ENCODE measurements around the gene RAB5IF.

RAB5IF gene

DNA sequence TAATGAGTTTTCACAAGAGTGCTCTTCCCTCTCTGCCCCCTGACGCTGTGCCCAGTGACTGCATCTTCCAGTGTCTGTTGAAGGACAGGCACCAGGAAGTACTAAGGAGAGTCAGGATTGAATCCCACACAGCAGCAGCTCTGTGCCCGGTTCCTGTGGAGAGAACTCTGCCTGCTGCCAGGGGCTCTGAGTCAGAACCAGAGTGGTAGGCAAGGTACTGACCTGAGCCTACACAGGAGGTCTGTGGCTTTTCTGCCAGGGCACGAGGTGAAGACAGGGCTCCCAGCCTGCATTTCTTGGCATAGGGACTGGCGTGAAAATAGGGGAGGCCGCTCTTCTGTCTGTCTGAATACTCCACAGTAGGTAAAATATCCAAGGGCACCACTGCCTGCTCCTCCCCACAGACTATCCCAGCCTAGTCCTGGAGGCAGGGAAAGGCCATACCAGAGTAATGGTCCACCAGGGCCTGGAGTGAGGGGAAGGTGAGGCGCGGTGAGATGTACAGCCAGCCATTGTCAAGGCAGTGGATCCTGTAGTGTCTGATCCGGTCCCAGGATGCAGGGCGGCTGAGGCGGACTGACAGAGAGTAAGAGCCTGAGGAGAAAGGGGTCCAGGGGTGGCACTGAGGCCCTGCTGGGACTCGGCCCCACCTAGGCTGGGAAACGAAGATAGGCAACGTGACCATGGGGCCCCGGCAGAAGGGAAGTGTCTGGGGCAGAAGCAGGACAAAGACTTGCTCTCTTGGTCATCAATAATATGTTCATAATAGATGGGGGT, 9.4 kb downstream of the RAB5IF start:
- intact Hi-C loops (cut with DNase I; ENCODE audit: low total_unique reads), result no loop called here
- TF ChIP-seq, protein P1, sequence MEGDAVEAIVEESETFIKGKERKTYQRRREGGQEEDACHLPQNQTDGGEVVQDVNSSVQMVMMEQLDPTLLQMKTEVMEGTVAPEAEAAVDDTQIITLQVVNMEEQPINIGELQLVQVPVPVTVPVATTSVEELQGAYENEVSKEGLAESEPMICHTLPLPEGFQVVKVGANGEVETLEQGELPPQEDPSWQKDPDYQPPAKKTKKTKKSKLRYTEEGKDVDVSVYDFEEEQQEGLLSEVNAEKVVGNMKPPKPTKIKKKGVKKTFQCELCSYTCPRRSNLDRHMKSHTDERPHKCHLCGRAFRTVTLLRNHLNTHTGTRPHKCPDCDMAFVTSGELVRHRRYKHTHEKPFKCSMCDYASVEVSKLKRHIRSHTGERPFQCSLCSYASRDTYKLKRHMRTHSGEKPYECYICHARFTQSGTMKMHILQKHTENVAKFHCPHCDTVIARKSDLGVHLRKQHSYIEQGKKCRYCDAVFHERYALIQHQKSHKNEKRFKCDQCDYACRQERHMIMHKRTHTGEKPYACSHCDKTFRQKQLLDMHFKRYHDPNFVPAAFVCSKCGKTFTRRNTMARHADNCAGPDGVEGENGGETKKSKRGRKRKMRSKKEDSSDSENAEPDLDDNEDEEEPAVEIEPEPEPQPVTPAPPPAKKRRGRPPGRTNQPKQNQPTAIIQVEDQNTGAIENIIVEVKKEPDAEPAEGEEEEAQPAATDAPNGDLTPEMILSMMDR (IDR thresholded peaks at IDR 0.05), result no peak

DNA sequence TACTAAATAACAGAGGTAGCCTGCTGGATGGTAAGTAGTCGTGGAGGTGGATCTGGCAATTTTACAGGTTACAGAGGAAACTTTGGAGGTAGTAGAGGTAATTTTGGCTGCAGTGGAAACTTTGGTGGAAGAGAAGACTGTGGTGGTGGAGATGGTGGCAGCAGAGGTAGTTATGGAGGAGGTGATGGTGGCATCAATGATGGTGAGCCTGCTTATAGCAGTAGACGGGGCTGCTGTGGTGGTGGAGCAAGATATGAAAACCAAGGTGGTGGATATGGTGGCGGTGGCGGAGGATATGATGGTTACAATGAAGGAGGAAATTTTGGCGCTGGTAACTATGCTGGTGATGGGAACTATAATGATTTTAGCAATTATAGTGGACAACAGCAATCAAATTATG, 15.3 kb downstream of the RAB5IF start:
- Histone ChIP-seq H3K27ac (no peak overlapping the region), H3K27me3 (no peaks in the 10 kb centered on the region), H3K36me3 (no peaks in the 10 kb centered on the region), H3K4me3 (no peak overlapping the region), H3K4me1 (no peaks in the 10 kb centered on the region), H3K9me3 (no peaks in the 10 kb centered on the region)
- intact Hi-C loops (cut with DNase I; ENCODE audit: low total_unique reads), result no loop called here
- DNase-seq, result no peak
- TF ChIP-seq, protein P1 (IDR thresholded peaks at IDR 0.05), result no peak

More for the DNA sequence above, 9.4 kb downstream of the RAB5IF start:
- Histone ChIP-seq H3K36me3 (peaks cover 42 to 55% (median 45%) of the 10 kb centered on the region in 3 donors), H3K27ac (no peak overlapping the region), H3K9me3 (no peaks in the 10 kb centered on the region), H3K27me3 (no peaks in the 10 kb centered on the region), H3K4me1 (no peaks in the 10 kb centered on the region), H3K4me3 (no peak overlapping the region)
- no peak for DNase-seq

- H3K4me1 ChIP-seq, result no peaks in the 10 kb centered on the region
- H3K9me3 ChIP-seq, result no peaks in the 10 kb centered on the region
- no peak overlapping the region for H3K27ac ChIP-seq
- TF ChIP-seq, protein P1 (IDR thresholded peaks at IDR 0.05), result no peak
- DNase-seq, result no peak
- no peak overlapping the region for H3K4me3 ChIP-seq
- intact Hi-C loops (cut with DNase I; ENCODE audit: low total_unique reads), result no loop called here
- H3K27me3 ChIP-seq, result no peaks in the 10 kb centered on the region
- H3K36me3 ChIP-seq, result no peaks in the 10 kb centered on the region
Observed at GRCh38 chr20:36623444-36623843, 17.9 kb downstream of the RAB5IF start.

DNA sequence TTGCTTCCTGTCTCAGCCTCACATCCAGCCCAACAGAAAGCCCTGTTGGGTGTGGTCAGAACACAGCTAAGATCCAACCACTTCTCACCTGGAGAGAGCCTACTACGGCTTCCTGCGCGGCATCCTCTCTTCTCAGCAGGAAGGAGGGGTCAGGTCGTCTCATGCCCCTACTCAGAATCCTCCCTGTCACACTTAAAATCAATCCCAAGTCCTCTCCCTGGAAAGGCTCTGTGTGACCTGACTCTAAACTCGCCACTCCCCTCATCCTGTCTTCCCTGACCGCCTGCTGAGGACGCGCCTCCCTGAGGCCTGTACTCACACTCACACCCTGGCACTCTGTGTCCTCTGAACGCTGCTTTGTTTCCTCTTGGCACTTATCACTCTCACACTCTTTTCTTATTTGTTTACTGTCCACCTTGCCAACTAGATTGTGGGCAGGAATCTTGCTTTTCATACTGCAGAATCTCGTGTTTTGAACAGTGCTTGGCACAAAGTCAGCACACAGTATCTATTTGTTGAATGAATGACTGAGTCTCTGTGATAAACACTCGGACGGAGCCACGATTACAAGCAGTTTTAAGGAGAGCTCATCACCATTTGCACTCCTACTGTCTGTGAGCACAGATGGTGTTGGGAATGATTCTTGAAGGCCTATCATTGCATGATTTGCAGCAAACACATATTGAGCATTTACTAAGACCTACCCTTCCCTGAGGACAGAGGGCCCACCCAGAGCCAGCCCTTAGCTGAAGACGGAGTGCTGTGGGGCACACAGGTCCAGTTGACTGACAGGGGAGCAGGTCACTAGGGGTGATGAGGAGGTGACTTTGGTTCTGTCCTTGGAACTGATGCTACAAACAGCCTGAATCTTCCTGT, 18.7 kb downstream of the RAB5IF start:
- no peak for DNase-seq
- TF ChIP-seq, protein P1 (IDR thresholded peaks at IDR 0.05), result no peak
- no peaks in the 10 kb centered on the region for H3K4me1 ChIP-seq
- no peak overlapping the region for H3K4me3 ChIP-seq
- H3K27me3 ChIP-seq, result no peaks in the 10 kb centered on the region
- H3K27ac ChIP-seq, result no peak overlapping the region
- intact Hi-C loops (cut with DNase I; ENCODE audit: low total_unique reads), result no loop called here
- no peaks in the 10 kb centered on the region for H3K9me3 ChIP-seq
- H3K36me3 ChIP-seq, result no peaks in the 10 kb centered on the region

GRCh38 chr20:36624944-36625324, 19.4 kb downstream of the RAB5IF start:
- TF ChIP-seq, protein P1 (IDR thresholded peaks at IDR 0.05), result no peak
- Histone ChIP-seq H3K36me3 (no peaks in the 10 kb centered on the region), H3K4me1 (no peaks in the 10 kb centered on the region), H3K4me3 (no peak overlapping the region), H3K27me3 (no peaks in the 10 kb centered on the region), H3K27ac (no peak overlapping the region), H3K9me3 (no peaks in the 10 kb centered on the region)
- intact Hi-C loops (cut with DNase I; ENCODE audit: low total_unique reads), result no loop called here
- DNase-seq, result no peak

All from tibial artery (tissue), 4 donors.